ENCODE results near the gene NRL.

NRL gene

GRCh38 chr14:24072881-24073877 is 41.6 kb downstream of the NRL start:
- no peak for TF ChIP-seq POLR2AphosphoS5 (IDR thresholded peaks at IDR 0.05; ENCODE audit: low read depth, low read length)
- TF ChIP-seq TAF1 (IDR thresholded peaks at IDR 0.05; ENCODE audit: low read depth, low read length) = no peak
- TF ChIP-seq SPI1 (IDR thresholded peaks at IDR 0.05; ENCODE audit: low read depth, low read length) = no peak
- TF ChIP-seq PAX5 (IDR thresholded peaks at IDR 0.05; ENCODE audit: insufficient read depth, low read length, severe bottlenecking) = no peak
- no peak for TF ChIP-seq POLR2A (IDR thresholded peaks at IDR 0.05; ENCODE audit: low read depth, low read length)
- DNase-seq (ENCODE audit: insufficient read length, low spot score) (no peak), FAIRE-seq (no peak)

GRCh38 chr14:24072436-24072835 is 42.3 kb downstream of the NRL start:
- TF ChIP-seq POU2F2 (IDR thresholded peaks at IDR 0.05; ENCODE audit: low read depth, low read length) (no peak), SPI1 (IDR thresholded peaks at IDR 0.05; ENCODE audit: low read depth, low read length) (no peak), TAF1 (IDR thresholded peaks at IDR 0.05; ENCODE audit: low read depth, low read length) (no peak), POLR2AphosphoS5 (IDR thresholded peaks at IDR 0.05; ENCODE audit: low read depth, low read length) (no peak), POLR2A (IDR thresholded peaks at IDR 0.05; ENCODE audit: low read depth, low read length) (no peak)
- FAIRE-seq (no peak), DNase-seq (ENCODE audit: insufficient read length, low spot score) (no peak)

GRCh38 chr14:24071836-24072430 is 42.8 kb downstream of the NRL start:
- no peak for DNase-seq (ENCODE audit: insufficient read length, low spot score)
- no peak for FAIRE-seq
- TF ChIP-seq POLR2AphosphoS5 (IDR thresholded peaks at IDR 0.05; ENCODE audit: low read depth, low read length) (no peak), PAX5 (IDR thresholded peaks at IDR 0.05; ENCODE audit: insufficient read depth, low read length, severe bottlenecking) (no peak), TAF1 (IDR thresholded peaks at IDR 0.05; ENCODE audit: low read depth, low read length) (no peak), SPI1 (IDR thresholded peaks at IDR 0.05; ENCODE audit: low read depth, low read length) (no peak), POU2F2 (IDR thresholded peaks at IDR 0.05; ENCODE audit: low read depth, low read length) (no peak), POLR2A (IDR thresholded peaks at IDR 0.05; ENCODE audit: low read depth, low read length) (no peak)

- TF ChIP-seq PAX5 (IDR thresholded peaks at IDR 0.05; ENCODE audit: insufficient read depth, low read length, severe bottlenecking) = no peak
- no peak for TF ChIP-seq POU2F2 (IDR thresholded peaks at IDR 0.05; ENCODE audit: low read depth, low read length)
- no peak for TF ChIP-seq POLR2AphosphoS5 (IDR thresholded peaks at IDR 0.05; ENCODE audit: low read depth, low read length)
- no peak for TF ChIP-seq TAF1 (IDR thresholded peaks at IDR 0.05; ENCODE audit: low read depth, low read length)
- TF ChIP-seq SPI1 (IDR thresholded peaks at IDR 0.05; ENCODE audit: low read depth, low read length) = no peak
- TF ChIP-seq POLR2A (IDR thresholded peaks at IDR 0.05; ENCODE audit: low read depth, low read length) = no peak
- FAIRE-seq (no peak), DNase-seq (ENCODE audit: insufficient read length, low spot score) (no peak)
These were observed 43.5 kb downstream of the NRL start, which contains the start of gene CPNE6 for GRCh38 chr14:24071144-24071697. CPNE6 (plus strand) TSS chr14:24071562; CDS start chr14:24072937, 1,375 bp downstream.

GRCh38 chr14:24070285-24071143 is 44.2 kb downstream of the NRL start:
- TF ChIP-seq POLR2A (IDR thresholded peaks at IDR 0.05; ENCODE audit: low read depth, low read length) (no peak), POLR2AphosphoS5 (IDR thresholded peaks at IDR 0.05; ENCODE audit: low read depth, low read length) (no peak), PAX5 (IDR thresholded peaks at IDR 0.05; ENCODE audit: insufficient read depth, low read length, severe bottlenecking) (no peak), TAF1 (IDR thresholded peaks at IDR 0.05; ENCODE audit: low read depth, low read length) (no peak), POU2F2 (IDR thresholded peaks at IDR 0.05; ENCODE audit: low read depth, low read length) (no peak), SPI1 (IDR thresholded peaks at IDR 0.05; ENCODE audit: low read depth, low read length) (no peak)
- DNase-seq (ENCODE audit: insufficient read length, low spot score) = no peak
- FAIRE-seq = no peak

- FAIRE-seq (no peak), DNase-seq (ENCODE audit: insufficient read length, low spot score) (no peak)
- TF ChIP-seq POU2F2 (IDR thresholded peaks at IDR 0.05; ENCODE audit: low read depth, low read length) (no peak), POLR2A (IDR thresholded peaks at IDR 0.05; ENCODE audit: low read depth, low read length) (no peak), POLR2AphosphoS5 (IDR thresholded peaks at IDR 0.05; ENCODE audit: low read depth, low read length) (no peak), TAF1 (IDR thresholded peaks at IDR 0.05; ENCODE audit: low read depth, low read length) (no peak), SPI1 (IDR thresholded peaks at IDR 0.05; ENCODE audit: low read depth, low read length) (no peak), PAX5 (IDR thresholded peaks at IDR 0.05; ENCODE audit: insufficient read depth, low read length, severe bottlenecking) (no peak)
These were observed 45.4 kb downstream of the NRL start for GRCh38 chr14:24069411-24069735.

- no peak for TF ChIP-seq POLR2AphosphoS5 (IDR thresholded peaks at IDR 0.05; ENCODE audit: low read depth, low read length)
- no peak for TF ChIP-seq POLR2A (IDR thresholded peaks at IDR 0.05; ENCODE audit: low read depth, low read length)
- TF ChIP-seq TAF1 (IDR thresholded peaks at IDR 0.05; ENCODE audit: low read depth, low read length) = no peak
- TF ChIP-seq POU2F2 (IDR thresholded peaks at IDR 0.05; ENCODE audit: low read depth, low read length) = no peak
- no peak for TF ChIP-seq SPI1 (IDR thresholded peaks at IDR 0.05; ENCODE audit: low read depth, low read length)
- no peak for TF ChIP-seq PAX5 (IDR thresholded peaks at IDR 0.05; ENCODE audit: insufficient read depth, low read length, severe bottlenecking)
- FAIRE-seq = no peak
- no peak for DNase-seq (ENCODE audit: insufficient read length, low spot score)
These were observed 45.9 kb downstream of the NRL start for GRCh38 chr14:24068711-24069410.
